HCT116 (cell line): Measurements from ENCODE around the gene LHPP.

ENCODE experiments used
- CTCF ChIP-seq, 3 experiments: fragments of 200-600 bp in 1 of 3; sonication (generic) in 1 of 3; IDR thresholded peaks in 2 of 3; conservative IDR thresholded peaks in 1 of 3; 2 replicates each; pipeline ENCODE4 v1.5.1; 2012 to 2017; ENCODE audit warnings: low read depth in 2 of 3, low read length in 2 of 3, antibody characterized with exemption in 1 of 3, borderline replicate concordance in 1 of 3, control low read depth in 1 of 3, mild to moderate bottlenecking in 1 of 3, mixed read lengths in 1 of 3, mixed run types in 1 of 3, moderate library complexity in 1 of 3; ENCODE audit not compliant: insufficient read depth in 1 of 3
- EZH2 ChIP-seq: fragments of 200-600 bp; sonication (generic); IDR thresholded peaks from 2 replicates; pipeline ENCODE4 v1.6.1; 2017; ENCODE audit warnings: antibody characterized with exemption, mixed run types
- POLR2A ChIP-seq: IDR thresholded peaks from 2 replicates; pipeline ENCODE4 v1.7.0; 2011; ENCODE audit warnings: borderline replicate concordance; ENCODE audit not compliant: insufficient read depth, insufficient read length; ENCODE audit errors: extremely low read depth
- POLR2AphosphoS5 ChIP-seq: IDR thresholded peaks from 2 replicates; pipeline ENCODE4 v1.6.1; 2011; ENCODE audit warnings: mild to moderate bottlenecking, low read depth, low read length, moderate library complexity
- SIN3A ChIP-seq: IDR thresholded peaks from 2 replicates; pipeline ENCODE4 v1.6.1; 2012; ENCODE audit warnings: low read depth
- ZFX ChIP-seq: fragments of 450-650 bp; IDR thresholded peaks from 2 replicates; pipeline ENCODE4 v1.6.1; 2017

DNA sequence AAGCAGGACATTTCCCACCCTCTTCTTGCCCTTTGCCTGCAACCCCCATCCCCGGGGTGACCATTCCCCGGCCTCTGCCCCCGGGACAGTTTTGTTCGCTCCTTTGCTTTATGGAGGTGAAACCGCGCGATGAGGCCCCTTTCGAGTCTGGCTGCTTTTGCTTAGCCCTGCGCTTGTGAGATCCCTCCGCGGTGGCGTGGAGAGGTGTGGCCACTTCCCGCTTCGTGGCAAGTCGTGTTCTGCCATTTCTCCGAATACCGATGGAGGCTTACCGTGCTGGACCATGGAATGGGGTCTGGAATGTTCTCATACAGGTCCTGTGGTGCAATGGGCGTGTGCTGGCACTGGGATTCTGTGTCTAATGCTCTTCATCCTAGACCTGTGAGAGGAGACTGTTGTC, 106.7 kb downstream of the LHPP start:
- no peak for TF ChIP-seq ZFX
- TF ChIP-seq CTCF (IDR thresholded peaks at IDR 0.05 in 2 of 3, conservative IDR thresholded peaks at IDR 0.05 in 1 of 3; ENCODE audit: borderline replicate concordance in 1 of 3, insufficient read depth in 1 of 3, low read depth in 2 of 3, low read length in 2 of 3): no peak
- TF ChIP-seq EZH2: no peak
- no peak for TF ChIP-seq POLR2AphosphoS5
- TF ChIP-seq POLR2A: no peak
- no peak for TF ChIP-seq SIN3A
